Uterus (tissue), 4 donors: Measurements from ENCODE around the gene SLC24A5. TPM values are rescaled to one million over a fixed set of nuclear protein-coding genes. Genes with fewer than 3 reads are reported as not detected.

Experiments used
- DNase-seq, 2 donors: peaks; one replicate each; pipeline ENCODE4 v3.0.0-alpha.2; 2019 to 2020
- H3K27ac ChIP-seq, 2 donors: fragments of 200-600 bp; sonication (generic); 1 replicate in 1 of 2; 2 replicates in 1 of 2; pipeline ENCODE4 v1.5.1; 2016 to 2018
- H3K27me3 ChIP-seq, 2 donors: fragments of 200-600 bp; sonication (generic); one replicate each; pipeline ENCODE4 v1.5.1; 2018 to 2019; ENCODE audit warnings: control low read depth in 1 of 2
- H3K36me3 ChIP-seq, 2 donors: fragments of 200-600 bp; sonication (generic); one replicate each; pipeline ENCODE4 v1.5.1; 2019; ENCODE audit warnings: control low read depth in 1 of 2
- H3K4me1 ChIP-seq, 2 donors: fragments of 200-600 bp; sonication (generic); one replicate each; pipeline ENCODE4 v1.5.1; 2018 to 2019; ENCODE audit warnings: control low read depth in 1 of 2
- H3K4me3 ChIP-seq, 2 donors: fragments of 200-600 bp; sonication (generic); 1 replicate in 1 of 2; 2 replicates in 1 of 2; pipeline ENCODE4 v1.5.1; 2018 to 2019; ENCODE audit warnings: mild to moderate bottlenecking in 1 of 2
- H3K9me3 ChIP-seq, 2 donors: fragments of 200-600 bp; sonication (generic); one replicate each; pipeline ENCODE4 v1.5.1; 2019; ENCODE audit warnings: control low read depth in 1 of 2
- CTCF ChIP-seq, 4 experiments: fragments of 200-600 bp in 2 of 4; fragments of 450-650 bp in 2 of 4; sonication (generic) in 2 of 4; IDR thresholded peaks; one replicate each; pipeline ENCODE4 v1.5.1; 2016 to 2019; ENCODE audit warnings: antibody characterized with exemption in 4 of 4, mild to moderate bottlenecking in 2 of 4, moderate library complexity in 1 of 4
- POLR2A ChIP-seq, 2 donors: fragments of 450-650 bp; IDR thresholded peaks; one replicate each; pipeline ENCODE4 v1.6.1; 2016; ENCODE audit warnings: antibody characterized with exemption in 2 of 2, mild to moderate bottlenecking in 1 of 2, moderate library complexity in 1 of 2
- intact Hi-C: fragments of 100-400 bp; cut with DNase I; formaldehyde crosslinking; loops from one replicate; pipeline ENCODE4 v1.15.1; 2023; ENCODE audit warnings: low total_unique reads
- total RNA-seq, 4 donors: library from RNA; depleted of rRNA in 3 of 4; stranded (reverse); fragments of >200 nt in 3 of 4; gene quantifications; one replicate each; pipeline versions ENCODE4 v1.1.0 to v1.2.4, GENCODE V29; 2014 to 2023
- donor health status: DM: yes; HTN: yes; CAD: no.

SLC24A5 gene
- total RNA-seq, 4 donors from 2014 or later, result 0.29 TPM; not detected in 3

DNA sequence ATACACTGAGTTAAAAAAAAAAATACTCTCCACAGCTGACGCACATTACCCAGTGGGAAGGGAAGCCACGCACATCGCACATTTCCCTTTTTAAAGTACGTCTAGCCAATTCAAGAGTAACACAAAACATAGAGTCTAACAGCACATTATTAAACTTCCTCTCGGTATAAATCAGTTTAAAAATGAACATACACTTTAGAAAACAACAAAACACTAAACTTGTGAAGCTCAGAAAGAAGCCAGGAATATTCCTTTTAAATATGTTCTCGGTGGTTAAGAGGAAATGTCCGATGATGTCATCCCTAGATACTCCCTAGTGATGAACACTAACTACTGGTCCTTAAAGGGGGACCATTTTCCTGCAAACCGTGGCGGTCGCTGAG lies 56.6 kb downstream of the SLC24A5 start:
- Histone ChIP-seq H3K4me3 (peak overlapping the region; percentile 16 to 47), H3K36me3 (no peaks in the 10 kb centered on the region), H3K27me3 (no peaks in the 10 kb centered on the region), H3K9me3 (no peaks in the 10 kb centered on the region), H3K27ac (peak overlapping the region in 1 of 2 donors; percentile 56), H3K4me1 (no peaks in the 10 kb centered on the region)
- no peak for DNase-seq
- intact Hi-C loops, result no loop called here
- TF ChIP-seq CTCF (IDR thresholded peaks at IDR 0.05) (no peak), POLR2A (IDR thresholded peaks at IDR 0.05) (no peak)

- TF ChIP-seq CTCF (IDR thresholded peaks at IDR 0.05) (no peak), POLR2A (IDR thresholded peaks at IDR 0.05) (no peak)
- DNase-seq, result peak; percentile 32 to 36
- Histone ChIP-seq H3K27ac (peak within 1 kb of the TSS in 1 of 2 donors; percentile 56), H3K9me3 (no peaks in the 10 kb centered on the region), H3K4me1 (no peaks in the 10 kb centered on the region), H3K27me3 (no peaks in the 10 kb centered on the region), H3K36me3 (no peaks in the 10 kb centered on the region), H3K4me3 (peak within 1 kb of the TSS; percentile 16 to 47)
- intact Hi-C loops, result no loop called here
These were observed 57.2 kb downstream of the SLC24A5 start, which contains the start of gene MYEF2 for GRCh38 chr15:48177766-48178647. Gene MYEF2 (minus strand): TSS chr15:48178295. CDS start chr15:48178237, 58 bp downstream.

GRCh38 chr15:48178648-48178931 lies 57.8 kb downstream of the SLC24A5 start:
- H3K9me3 ChIP-seq, result no peaks in the 10 kb centered on the region
- no peak for DNase-seq
- intact Hi-C loops, result no loop called here
- no peak overlapping the region for H3K4me3 ChIP-seq
- no peaks in the 10 kb centered on the region for H3K36me3 ChIP-seq
- H3K27ac ChIP-seq, result no peak overlapping the region
- H3K4me1 ChIP-seq, result no peaks in the 10 kb centered on the region
- H3K27me3 ChIP-seq, result no peaks in the 10 kb centered on the region
- TF ChIP-seq CTCF (IDR thresholded peaks at IDR 0.05), result no peak
- TF ChIP-seq POLR2A (IDR thresholded peaks at IDR 0.05), result no peak

GRCh38 chr15:48182749-48183148 lies 62.0 kb downstream of the SLC24A5 start:
- TF ChIP-seq CTCF (IDR thresholded peaks at IDR 0.05) (no peak), POLR2A (IDR thresholded peaks at IDR 0.05) (no peak)
- H3K27me3 ChIP-seq, result no peaks in the 10 kb centered on the region
- H3K4me3 ChIP-seq, result no peak overlapping the region
- no peaks in the 10 kb centered on the region for H3K9me3 ChIP-seq
- no peaks in the 10 kb centered on the region for H3K4me1 ChIP-seq
- no peak overlapping the region for H3K27ac ChIP-seq
- no peak for DNase-seq
- H3K36me3 ChIP-seq, result no peaks in the 10 kb centered on the region
- intact Hi-C loops, result no loop called here

- DNase-seq, result no peak
- TF ChIP-seq CTCF (IDR thresholded peaks at IDR 0.05) (no peak), POLR2A (IDR thresholded peaks at IDR 0.05) (no peak)
- Histone ChIP-seq H3K4me1 (no peaks in the 10 kb centered on the region), H3K4me3 (no peak overlapping the region), H3K9me3 (no peaks in the 10 kb centered on the region), H3K27ac (no peak overlapping the region), H3K27me3 (no peaks in the 10 kb centered on the region), H3K36me3 (no peaks in the 10 kb centered on the region)
- intact Hi-C loops, result no loop called here
These were observed 64.7 kb downstream of the SLC24A5 start for GRCh38 chr15:48185529-48185928.
